Measurements from ENCODE around the gene KDF1.

Gene KDF1

DNA sequence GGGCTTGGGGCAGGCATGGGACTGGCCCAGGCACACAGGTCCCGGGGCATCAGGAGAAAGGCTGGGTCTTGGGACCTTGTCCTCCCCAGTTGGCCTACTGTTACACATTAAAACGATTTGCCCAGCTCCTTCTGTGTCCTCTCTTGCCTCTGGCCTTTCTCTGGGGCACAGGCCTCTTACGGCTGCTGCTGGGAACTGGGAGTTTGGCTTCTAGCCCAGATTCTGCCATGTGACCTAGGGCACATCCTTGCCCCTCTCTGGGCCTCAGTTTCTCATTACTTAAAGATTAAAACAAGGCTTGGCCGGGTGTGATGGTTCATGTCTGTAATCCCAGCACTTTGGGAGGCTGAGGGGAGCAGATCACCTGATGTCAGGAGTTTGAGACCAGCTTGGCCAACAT, 14.0 kb downstream of the KDF1 start:
- TF ChIP-seq, protein P1, sequence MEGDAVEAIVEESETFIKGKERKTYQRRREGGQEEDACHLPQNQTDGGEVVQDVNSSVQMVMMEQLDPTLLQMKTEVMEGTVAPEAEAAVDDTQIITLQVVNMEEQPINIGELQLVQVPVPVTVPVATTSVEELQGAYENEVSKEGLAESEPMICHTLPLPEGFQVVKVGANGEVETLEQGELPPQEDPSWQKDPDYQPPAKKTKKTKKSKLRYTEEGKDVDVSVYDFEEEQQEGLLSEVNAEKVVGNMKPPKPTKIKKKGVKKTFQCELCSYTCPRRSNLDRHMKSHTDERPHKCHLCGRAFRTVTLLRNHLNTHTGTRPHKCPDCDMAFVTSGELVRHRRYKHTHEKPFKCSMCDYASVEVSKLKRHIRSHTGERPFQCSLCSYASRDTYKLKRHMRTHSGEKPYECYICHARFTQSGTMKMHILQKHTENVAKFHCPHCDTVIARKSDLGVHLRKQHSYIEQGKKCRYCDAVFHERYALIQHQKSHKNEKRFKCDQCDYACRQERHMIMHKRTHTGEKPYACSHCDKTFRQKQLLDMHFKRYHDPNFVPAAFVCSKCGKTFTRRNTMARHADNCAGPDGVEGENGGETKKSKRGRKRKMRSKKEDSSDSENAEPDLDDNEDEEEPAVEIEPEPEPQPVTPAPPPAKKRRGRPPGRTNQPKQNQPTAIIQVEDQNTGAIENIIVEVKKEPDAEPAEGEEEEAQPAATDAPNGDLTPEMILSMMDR (IDR thresholded peaks at IDR 0.05; ENCODE audit: low read length, missing control alignments) = no peak
- H3K4me3 ChIP-seq (replicated peaks; ENCODE audit: low read depth, low read length) = no peak overlapping the region
- no peak for DNase-seq (ENCODE audit: low read depth)

DNA sequence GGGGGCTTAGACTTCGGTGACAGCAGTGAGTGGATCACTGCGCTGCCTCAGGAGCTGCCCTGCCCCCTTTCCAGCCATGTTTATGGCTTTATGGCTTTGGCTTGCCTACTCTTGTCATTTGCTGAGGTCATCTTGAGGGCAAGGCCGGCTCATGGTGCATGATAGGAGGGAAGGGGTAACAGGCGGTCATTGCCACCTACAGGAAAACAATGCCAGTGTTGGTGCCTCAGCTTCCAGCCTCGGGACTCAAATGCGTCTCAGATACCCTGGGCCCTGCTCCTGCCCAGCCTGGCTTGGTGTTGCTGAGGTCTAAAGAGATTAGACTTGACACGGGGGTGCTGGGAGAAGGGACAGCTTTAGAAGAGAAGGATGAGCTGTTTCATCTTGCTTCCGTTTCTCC, 14.5 kb downstream of the KDF1 start:
- H3K4me3 ChIP-seq (replicated peaks; ENCODE audit: low read depth, low read length) = no peak overlapping the region
- DNase-seq (ENCODE audit: low read depth) = no peak
- TF ChIP-seq, protein P1 (IDR thresholded peaks at IDR 0.05; ENCODE audit: low read length, missing control alignments) = no peak

DNA sequence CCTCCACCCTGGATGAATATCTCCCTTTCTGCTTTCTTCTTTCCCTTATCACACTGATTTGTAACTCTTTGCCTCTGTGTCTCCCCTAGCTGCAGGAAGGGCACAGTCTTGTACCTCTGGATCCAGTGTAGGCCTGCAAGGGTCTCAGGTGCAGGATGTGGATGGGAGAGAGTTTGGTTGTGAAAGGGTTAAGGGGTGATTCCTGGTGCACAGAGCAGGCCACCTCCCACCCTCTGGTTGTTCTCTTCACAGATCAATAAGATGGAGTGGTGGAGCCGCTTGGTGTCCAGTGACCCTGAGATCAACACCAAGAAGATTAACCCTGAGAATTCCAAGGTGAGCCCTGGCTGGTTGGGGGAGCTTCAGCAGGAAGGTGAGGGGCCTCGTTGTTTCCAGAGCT, 15.1 kb downstream of the KDF1 start:
- no peak for DNase-seq (ENCODE audit: low read depth)
- H3K4me3 ChIP-seq (replicated peaks; ENCODE audit: low read depth, low read length) = no peak overlapping the region
- TF ChIP-seq, protein P1 (IDR thresholded peaks at IDR 0.05; ENCODE audit: low read length, missing control alignments) = no peak

DNA sequence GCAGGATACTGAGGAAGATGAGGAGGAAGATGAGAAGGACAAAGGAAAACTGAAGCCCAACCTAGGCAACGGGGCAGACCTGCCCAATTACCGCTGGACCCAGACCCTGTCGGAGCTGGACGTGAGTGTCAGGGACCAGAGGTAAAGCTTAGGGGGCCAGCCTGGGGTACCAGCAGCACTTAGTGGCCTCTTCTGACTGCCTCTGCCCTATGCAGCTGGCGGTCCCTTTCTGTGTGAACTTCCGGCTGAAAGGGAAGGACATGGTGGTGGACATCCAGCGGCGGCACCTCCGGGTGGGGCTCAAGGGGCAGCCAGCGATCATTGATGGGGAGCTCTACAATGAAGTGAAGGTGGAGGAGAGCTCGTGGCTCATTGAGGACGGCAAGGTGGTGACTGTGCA, 17.6 kb downstream of the KDF1 start:
- H3K4me3 ChIP-seq (replicated peaks; ENCODE audit: low read depth, low read length) = no peak overlapping the region
- DNase-seq (ENCODE audit: low read depth) = no peak
- TF ChIP-seq, protein P1 (IDR thresholded peaks at IDR 0.05; ENCODE audit: low read length, missing control alignments) = no peak

DNA sequence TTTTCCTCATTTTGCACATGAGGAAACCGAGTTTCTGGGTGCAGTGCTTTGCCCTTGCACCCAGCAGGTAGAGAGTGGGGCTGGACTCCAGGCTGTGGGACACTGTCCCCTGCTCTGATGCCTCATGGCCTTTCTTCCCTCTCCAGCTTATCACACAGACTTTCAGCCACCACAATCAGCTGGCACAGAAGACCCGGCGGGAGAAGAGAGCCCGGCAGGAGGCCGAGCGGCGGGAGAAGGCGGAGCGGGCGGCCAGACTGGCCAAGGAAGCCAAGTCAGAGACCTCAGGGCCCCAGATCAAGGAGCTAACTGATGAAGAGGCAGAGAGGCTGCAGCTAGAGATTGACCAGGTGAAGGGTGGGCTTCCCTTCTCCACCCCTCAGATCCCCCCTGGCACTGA, 19.0 kb downstream of the KDF1 start:
- H3K4me3 ChIP-seq (replicated peaks; ENCODE audit: low read depth, low read length) = no peak overlapping the region
- no peak for DNase-seq (ENCODE audit: low read depth)
- TF ChIP-seq, protein P1 (IDR thresholded peaks at IDR 0.05; ENCODE audit: low read length, missing control alignments) = no peak

DNA sequence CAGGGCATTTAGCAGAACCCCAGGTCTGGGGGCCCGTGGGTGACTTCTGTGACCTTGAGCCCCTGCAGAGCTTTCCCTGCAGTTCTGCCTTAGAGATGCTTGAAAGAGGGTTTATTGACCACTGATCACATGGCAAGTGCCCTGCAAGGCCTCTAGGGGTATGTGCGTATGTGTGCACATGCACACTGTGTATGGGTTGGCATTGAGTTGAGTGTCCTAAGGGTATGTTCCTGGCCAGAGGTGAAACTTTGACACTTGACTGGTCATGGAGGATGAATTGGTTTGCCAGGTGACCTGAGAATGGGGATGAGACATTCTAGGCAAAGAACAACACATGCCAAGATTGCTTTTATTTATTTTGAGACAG, 21.6 kb downstream of the KDF1 start:
- TF ChIP-seq, protein P1 (IDR thresholded peaks at IDR 0.05; ENCODE audit: low read length, missing control alignments) = no peak
- H3K4me3 ChIP-seq (replicated peaks; ENCODE audit: low read depth, low read length) = no peak overlapping the region
- DNase-seq (ENCODE audit: low read depth) = no peak

DNA sequence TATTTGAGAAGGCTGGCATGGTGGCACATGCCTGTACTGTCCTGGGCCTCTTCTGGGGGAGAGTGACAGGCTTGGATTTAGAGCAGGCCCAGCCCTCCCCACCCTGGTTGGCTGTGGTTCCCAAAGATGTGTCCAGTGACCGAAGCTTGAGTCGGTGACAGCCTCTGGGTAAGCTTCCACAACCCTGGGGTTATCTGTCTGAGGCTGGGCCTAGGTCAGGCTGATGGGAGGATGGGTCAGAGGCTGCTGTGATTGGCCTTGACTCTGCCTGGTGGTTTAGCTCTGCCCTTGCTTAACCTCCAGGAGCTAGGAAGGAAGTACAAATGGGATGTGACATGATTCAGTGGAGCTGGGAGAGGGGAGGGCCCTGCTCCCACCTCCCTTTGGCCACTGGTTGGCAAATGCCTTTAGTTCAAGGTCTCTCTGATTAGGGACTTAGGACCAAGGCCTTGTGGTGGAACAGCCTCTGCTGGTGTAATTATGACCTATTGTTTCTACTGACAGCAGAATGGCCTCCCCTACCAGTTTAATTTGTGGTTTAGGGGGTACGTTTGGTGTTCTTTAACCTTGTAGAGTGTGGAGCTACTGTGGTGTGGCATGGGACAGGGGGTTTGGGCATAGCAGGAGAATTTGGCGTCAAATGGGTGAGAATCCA, 22.1 kb downstream of the KDF1 start:
- no peak for DNase-seq (ENCODE audit: low read depth)
- TF ChIP-seq, protein P1 (IDR thresholded peaks at IDR 0.05; ENCODE audit: low read length, missing control alignments) = no peak
- H3K4me3 ChIP-seq (replicated peaks; ENCODE audit: low read depth, low read length) = no peak overlapping the region

All from fibroblast of pulmonary artery (primary cell).